ENCODE measurements around the gene DHRS9.

The DHRS9 gene

GRCh38 chr2:169136885-169137534 lies 67.6 kb downstream of the DHRS9 start:
- no peak for DNase-seq

- DNase-seq, result no peak
Measured at GRCh38 chr2:169137924-169138323, 68.6 kb downstream of the DHRS9 start.

DNA sequence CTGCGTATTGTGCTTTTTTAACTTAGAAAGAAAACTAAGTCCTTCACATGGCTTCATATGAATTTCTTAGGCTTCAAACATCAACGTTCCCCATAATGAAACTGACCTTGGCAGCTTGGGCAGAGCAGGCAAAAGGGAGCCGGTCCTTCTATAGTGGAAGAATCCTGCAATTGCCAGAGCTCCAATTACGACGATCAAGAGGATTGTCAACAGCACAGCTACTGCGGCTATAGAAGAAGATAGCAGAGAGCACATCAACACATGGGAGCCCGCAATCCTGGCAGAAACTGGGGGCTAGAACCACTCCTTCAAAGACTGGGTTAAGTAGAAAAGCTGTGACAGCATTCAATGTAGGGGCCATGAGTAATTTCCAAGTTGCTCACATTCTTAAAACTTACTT lies 69.8 kb downstream of the DHRS9 start:
- no peak for DNase-seq

GRCh38 chr2:169139993-169140767 lies 70.8 kb downstream of the DHRS9 start:
- no peak for DNase-seq

GRCh38 chr2:169141713-169142352 lies 72.5 kb downstream of the DHRS9 start:
- DNase-seq, result peak; percentile 13

DNA sequence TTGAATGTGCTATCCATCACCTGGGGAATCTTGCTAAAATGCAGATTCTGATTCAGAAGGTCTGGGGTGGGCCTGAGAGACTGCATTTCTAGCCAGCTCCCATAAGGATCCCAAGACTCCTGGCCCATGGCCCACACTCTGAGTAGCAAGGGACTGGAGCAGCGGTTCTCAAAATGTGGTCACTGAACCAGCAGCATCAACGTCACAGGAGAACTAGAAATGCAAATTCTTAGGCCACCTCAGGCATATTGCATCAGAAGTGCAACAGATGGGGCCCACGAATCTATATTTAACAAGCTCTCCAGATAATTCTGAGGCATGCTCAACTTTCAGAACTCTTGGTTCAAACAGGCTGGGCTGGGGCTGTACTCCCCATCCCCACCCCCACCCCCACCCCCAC lies 74.6 kb downstream of the DHRS9 start:
- no peak for DNase-seq

All from NCI-H2029 treated with DMSO at 0.1 percent for 48 hours (cell line).